Upper lobe of left lung (tissue), 4 donors: ENCODE measurements around the gene RSF1.

Source experiments
- POLR2A ChIP-seq, 4 donors: fragments of 450-650 bp; IDR thresholded peaks; one replicate each; pipeline ENCODE4 v1.5.1; 2016 to 2017; ENCODE audit warnings: antibody characterized with exemption in 4 of 4, mild to moderate bottlenecking in 2 of 4
- TF ChIP-seq, protein P1 (sequence below), 6 experiments: fragments of 450-650 bp in 4 of 6; fragments of 200-600 bp in 2 of 6; sonication (generic) in 2 of 6; IDR thresholded peaks; one replicate each; pipeline ENCODE4 v1.5.1; 2016 to 2019; ENCODE audit warnings: antibody characterized with exemption in 6 of 6

DNA sequence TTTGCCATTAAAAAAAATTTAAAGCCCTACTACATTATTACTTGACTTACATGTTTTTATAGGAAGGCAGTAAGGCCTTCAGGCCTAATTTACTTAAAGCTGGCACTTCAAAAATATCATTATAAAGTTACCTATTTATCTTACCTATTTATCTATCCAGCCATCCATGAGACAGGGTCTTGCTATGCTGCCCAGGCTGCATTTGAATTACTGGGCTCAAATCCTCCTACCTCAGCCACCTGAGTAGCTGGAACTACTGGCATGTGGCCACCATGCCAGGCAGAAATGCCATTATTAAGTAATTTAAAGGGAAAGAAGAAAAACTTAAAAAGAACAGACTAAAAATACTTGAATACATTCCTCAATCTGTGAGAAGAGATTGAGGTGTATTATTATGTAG, 122.7 kb downstream of the RSF1 start:
- TF ChIP-seq, protein P1, sequence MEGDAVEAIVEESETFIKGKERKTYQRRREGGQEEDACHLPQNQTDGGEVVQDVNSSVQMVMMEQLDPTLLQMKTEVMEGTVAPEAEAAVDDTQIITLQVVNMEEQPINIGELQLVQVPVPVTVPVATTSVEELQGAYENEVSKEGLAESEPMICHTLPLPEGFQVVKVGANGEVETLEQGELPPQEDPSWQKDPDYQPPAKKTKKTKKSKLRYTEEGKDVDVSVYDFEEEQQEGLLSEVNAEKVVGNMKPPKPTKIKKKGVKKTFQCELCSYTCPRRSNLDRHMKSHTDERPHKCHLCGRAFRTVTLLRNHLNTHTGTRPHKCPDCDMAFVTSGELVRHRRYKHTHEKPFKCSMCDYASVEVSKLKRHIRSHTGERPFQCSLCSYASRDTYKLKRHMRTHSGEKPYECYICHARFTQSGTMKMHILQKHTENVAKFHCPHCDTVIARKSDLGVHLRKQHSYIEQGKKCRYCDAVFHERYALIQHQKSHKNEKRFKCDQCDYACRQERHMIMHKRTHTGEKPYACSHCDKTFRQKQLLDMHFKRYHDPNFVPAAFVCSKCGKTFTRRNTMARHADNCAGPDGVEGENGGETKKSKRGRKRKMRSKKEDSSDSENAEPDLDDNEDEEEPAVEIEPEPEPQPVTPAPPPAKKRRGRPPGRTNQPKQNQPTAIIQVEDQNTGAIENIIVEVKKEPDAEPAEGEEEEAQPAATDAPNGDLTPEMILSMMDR (IDR thresholded peaks at IDR 0.05), result no peak
- TF ChIP-seq POLR2A (IDR thresholded peaks at IDR 0.05), result no peak
